CD14-positive monocyte (primary cell): ENCODE data around the gene PDE11A. TPM values are rescaled to one million over a fixed set of nuclear protein-coding genes. Genes with fewer than 3 reads are reported as not detected.

ENCODE experiments used
- DNase-seq, 3 donors: peaks; one replicate each; pipeline ENCODE4 v3.0.0-alpha.2; 2011 to 2022
- H2AFZ ChIP-seq: 2 replicates; pipeline ENCODE4 v1.6.0; 2012; ENCODE audit warnings: mild to moderate bottlenecking, low read depth, low read length, inconsistent platforms; ENCODE audit not compliant: insufficient read depth, poor library complexity, severe bottlenecking
- H3K27ac ChIP-seq, 2 donors: 1 replicate in 1 of 2; 2 replicates in 1 of 2; pipeline ENCODE4 v1.5.1; 2012 to 2013; ENCODE audit warnings: low read length in 2 of 2, control low read depth in 1 of 2, inconsistent platforms in 1 of 2, low read depth in 1 of 2, mild to moderate bottlenecking in 1 of 2
- H3K27me3 ChIP-seq, 2 donors: one replicate each; pipeline versions ENCODE4 v1.6.0 to v1.6.1; 2011 to 2013; ENCODE audit warnings: low read length in 2 of 2; ENCODE audit not compliant: control insufficient read depth in 2 of 2, insufficient read depth in 2 of 2
- H3K36me3 ChIP-seq, 2 donors: replicated peaks in 1 of 2; 1 replicate in 1 of 2; 2 replicates in 1 of 2; pipeline versions ENCODE4 v1.5.1 to v1.6.1; 2012 to 2013; ENCODE audit warnings: low read length in 2 of 2, control low read depth in 1 of 2, inconsistent platforms in 1 of 2, mild to moderate bottlenecking in 1 of 2; ENCODE audit not compliant: insufficient read depth in 2 of 2, control insufficient read depth in 1 of 2
- H3K4me1 ChIP-seq, 2 donors: 1 replicate in 1 of 2; 2 replicates in 1 of 2; pipeline versions ENCODE4 v1.5.1 to v1.6.1; 2012 to 2013; ENCODE audit warnings: low read length in 2 of 2, control low read depth in 1 of 2, inconsistent platforms in 1 of 2, mild to moderate bottlenecking in 1 of 2, moderate library complexity in 1 of 2; ENCODE audit not compliant: insufficient read depth in 2 of 2, control insufficient read depth in 1 of 2
- H3K4me2 ChIP-seq: replicated peaks from 2 replicates; pipeline ENCODE3; 2012; ENCODE audit warnings: low read length, moderate library complexity, mild to moderate bottlenecking; ENCODE audit not compliant: poor library complexity, severe bottlenecking; ENCODE audit errors: extremely low read depth
- H3K4me3 ChIP-seq, 3 experiments: fragments of 200-600 bp in 1 of 3; sonication (generic) in 1 of 3; replicated peaks in 1 of 3; 1 replicate in 2 of 3; 2 replicates in 1 of 3; pipeline ENCODE4 v1.5.1; 2011 to 2013; ENCODE audit warnings: low read length in 3 of 3, mild to moderate bottlenecking in 3 of 3, control low read depth in 2 of 3, low read depth in 2 of 3, inconsistent platforms in 1 of 3, moderate library complexity in 1 of 3
- H3K79me2 ChIP-seq: 2 replicates; pipeline ENCODE4 v1.6.0; 2012; ENCODE audit warnings: mild to moderate bottlenecking, control low read depth, inconsistent platforms, low read length, moderate library complexity; ENCODE audit not compliant: insufficient read depth
- H3K9ac ChIP-seq: 2 replicates; pipeline ENCODE4 v1.6.0; 2017; ENCODE audit warnings: low read length, mild to moderate bottlenecking; ENCODE audit not compliant: insufficient read depth, poor library complexity, severe bottlenecking
- H3K9me3 ChIP-seq, 2 donors: replicated peaks in 1 of 2; 1 replicate in 1 of 2; 2 replicates in 1 of 2; pipeline versions ENCODE4 v1.5.1 to v1.6.1; 2012 to 2013; ENCODE audit warnings: low read length in 2 of 2, control low read depth in 1 of 2; ENCODE audit not compliant: control insufficient read depth in 1 of 2, insufficient read depth in 1 of 2
- H4K20me1 ChIP-seq: 2 replicates; pipeline ENCODE4 v1.6.0; 2012; ENCODE audit warnings: mild to moderate bottlenecking, low read length, control low read depth, moderate library complexity; ENCODE audit not compliant: insufficient read depth
- H3K27ac Mint-ChIP-seq, 7 donors: one replicate each; pipeline ENCODE4 v1.8.0; 2020; ENCODE audit warnings: mild to moderate bottlenecking in 7 of 7, mixed read lengths in 7 of 7, moderate library complexity in 6 of 7, inconsistent platforms in 2 of 7
- H3K27me3 Mint-ChIP-seq, 3 donors: one replicate each; pipeline ENCODE4 v1.8.0; 2021 to 2022; ENCODE audit warnings: low read depth in 3 of 3, mild to moderate bottlenecking in 3 of 3, mixed read lengths in 3 of 3, moderate library complexity in 3 of 3, inconsistent platforms in 1 of 3
- H3K36me3 Mint-ChIP-seq, 2 donors: one replicate each; pipeline ENCODE4 v1.8.0; 2020; ENCODE audit warnings: mixed read lengths in 2 of 2, inconsistent platforms in 1 of 2, mild to moderate bottlenecking in 1 of 2
- H3K4me1 Mint-ChIP-seq: one replicate; pipeline ENCODE4 v1.8.0; 2020; ENCODE audit warnings: mild to moderate bottlenecking, mixed read lengths
- H3K4me3 Mint-ChIP-seq, 2 donors: one replicate each; pipeline ENCODE4 v1.8.0; 2020; ENCODE audit warnings: mild to moderate bottlenecking in 2 of 2, mixed read lengths in 2 of 2, moderate library complexity in 1 of 2
- H3K9me3 Mint-ChIP-seq, 7 donors: one replicate each; pipeline ENCODE4 v1.8.0; 2020 to 2022; ENCODE audit warnings: mixed read lengths in 7 of 7, mild to moderate bottlenecking in 6 of 7, moderate library complexity in 6 of 7, inconsistent platforms in 2 of 7
- WGBS: methylation state at CpG from one replicate; pipeline ENCODE4 v1.1.5; 2013; ENCODE audit warnings: missing lambda C conversion rate; ENCODE audit not compliant: insufficient coverage; 5-methylcytosine and 5-hydroxymethylcytosine counted together
- intact Hi-C, 2 donors: fragments of 100-400 bp; cut with micrococcal nuclease; formaldehyde crosslinking; loops; one replicate each; pipeline versions ENCODE4 v1.15.0 to v1.15.1; 2023
- polyA plus RNA-seq, 3 donors: library from polyadenylated mRNA; depleted of rRNA in 1 of 3; unstranded in 2 of 3; stranded (reverse) in 1 of 3; fragments of 300-500 nt in 2 of 3; fragments of >200 nt in 1 of 3; fragmentation: Illumina TruSeq in 2 of 3; gene quantifications; 1 replicate in 2 of 3; 2 replicates in 1 of 3; pipeline ENCODE4 v1.2.3, GENCODE V29; 2012 to 2021
- TF ChIP-seq, protein P1 (sequence below): fragments of 200-600 bp; IDR thresholded peaks from one replicate; pipeline ENCODE4 v1.8.0; 2022; ENCODE audit warnings: antibody characterized with exemption, mild to moderate bottlenecking

Gene PDE11A
- polyA plus RNA-seq, 3 donors = not detected

DNA sequence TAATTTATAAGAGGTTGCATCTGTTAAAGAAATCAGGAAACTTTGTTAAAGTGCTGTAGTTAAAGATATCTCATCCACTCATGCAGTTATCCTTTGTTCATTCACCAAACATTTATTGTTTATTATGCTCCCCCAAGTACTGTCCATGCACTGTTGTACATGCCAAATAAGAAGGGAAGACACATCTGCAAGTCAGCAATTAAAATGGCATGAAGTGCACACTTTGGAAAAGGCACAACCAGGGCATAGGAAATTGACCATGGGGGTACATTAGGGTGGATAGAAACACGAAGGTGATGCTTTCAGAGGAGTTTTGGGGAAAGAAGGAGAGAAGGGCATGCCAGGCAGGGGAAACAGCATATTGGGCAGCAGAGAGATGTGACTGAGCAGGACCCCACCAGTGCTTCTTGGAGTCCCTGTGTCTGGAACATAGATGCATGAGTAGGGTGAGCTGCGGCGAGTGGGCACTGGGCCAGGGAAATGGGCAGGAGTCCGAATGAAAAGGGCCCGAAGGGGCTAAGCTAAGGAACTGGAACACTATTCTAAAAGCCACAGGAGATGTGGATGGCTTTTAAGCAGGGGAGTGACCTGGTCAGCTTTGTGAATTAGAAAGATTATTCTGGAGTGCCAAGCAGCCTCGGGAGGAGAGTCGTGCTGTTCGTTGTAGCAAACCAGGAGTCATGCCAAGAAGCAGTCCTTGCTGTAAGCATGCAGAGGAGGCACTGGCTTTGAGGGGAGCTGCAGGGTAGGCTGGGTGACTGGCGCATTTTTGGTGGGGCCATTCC lies 363.7 kb downstream of the PDE11A start:
- H3K9ac ChIP-seq = no peak overlapping the region
- H3K4me1 ChIP-seq = no peaks in the 10 kb centered on the region
- H3K9me3 ChIP-seq = no peaks in the 10 kb centered on the region
- H3K36me3 ChIP-seq = no peaks in the 10 kb centered on the region
- H4K20me1 ChIP-seq = no peaks in the 10 kb centered on the region
- no peaks in the 10 kb centered on the region for H3K27me3 ChIP-seq
- H3K27me3 Mint-ChIP-seq = no peaks in the 10 kb centered on the region
- no peaks in the 10 kb centered on the region for H3K36me3 Mint-ChIP-seq
- no peak overlapping the region for H2AFZ ChIP-seq
- H3K27ac Mint-ChIP-seq = no peak overlapping the region
- no peak overlapping the region for H3K4me3 Mint-ChIP-seq
- no peak overlapping the region for H3K4me3 ChIP-seq
- H3K4me1 Mint-ChIP-seq = no peaks in the 10 kb centered on the region
- intact Hi-C loops = no loop called here
- no peaks in the 10 kb centered on the region for H3K79me2 ChIP-seq
- DNase-seq = no peak
- H3K4me2 ChIP-seq = no peak overlapping the region
- H3K27ac ChIP-seq = no peak overlapping the region
- no peaks in the 10 kb centered on the region for H3K9me3 Mint-ChIP-seq
- 81% methylated on average over 9 of the region's 9 CpGs for WGBS
- TF ChIP-seq, protein P1, sequence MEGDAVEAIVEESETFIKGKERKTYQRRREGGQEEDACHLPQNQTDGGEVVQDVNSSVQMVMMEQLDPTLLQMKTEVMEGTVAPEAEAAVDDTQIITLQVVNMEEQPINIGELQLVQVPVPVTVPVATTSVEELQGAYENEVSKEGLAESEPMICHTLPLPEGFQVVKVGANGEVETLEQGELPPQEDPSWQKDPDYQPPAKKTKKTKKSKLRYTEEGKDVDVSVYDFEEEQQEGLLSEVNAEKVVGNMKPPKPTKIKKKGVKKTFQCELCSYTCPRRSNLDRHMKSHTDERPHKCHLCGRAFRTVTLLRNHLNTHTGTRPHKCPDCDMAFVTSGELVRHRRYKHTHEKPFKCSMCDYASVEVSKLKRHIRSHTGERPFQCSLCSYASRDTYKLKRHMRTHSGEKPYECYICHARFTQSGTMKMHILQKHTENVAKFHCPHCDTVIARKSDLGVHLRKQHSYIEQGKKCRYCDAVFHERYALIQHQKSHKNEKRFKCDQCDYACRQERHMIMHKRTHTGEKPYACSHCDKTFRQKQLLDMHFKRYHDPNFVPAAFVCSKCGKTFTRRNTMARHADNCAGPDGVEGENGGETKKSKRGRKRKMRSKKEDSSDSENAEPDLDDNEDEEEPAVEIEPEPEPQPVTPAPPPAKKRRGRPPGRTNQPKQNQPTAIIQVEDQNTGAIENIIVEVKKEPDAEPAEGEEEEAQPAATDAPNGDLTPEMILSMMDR = no peak

DNA sequence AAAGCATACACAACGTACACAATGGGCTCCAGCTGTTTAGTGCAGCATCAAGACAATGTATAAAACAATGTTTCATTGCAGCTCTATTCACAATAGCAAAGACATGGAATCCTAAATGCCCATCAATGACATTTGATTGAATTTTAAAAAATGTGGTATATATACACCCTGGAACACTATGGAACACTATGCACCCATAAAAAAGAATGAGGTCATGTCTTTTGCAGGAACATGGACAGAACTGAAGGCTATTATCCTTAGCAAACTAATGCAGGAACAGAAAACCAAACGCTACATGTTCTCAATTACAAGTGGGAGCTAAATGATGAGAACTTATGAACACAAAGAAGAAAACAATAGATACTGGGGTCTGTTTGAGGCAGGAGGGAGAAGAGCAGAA lies 364.5 kb downstream of the PDE11A start:
- no peaks in the 10 kb centered on the region for H4K20me1 ChIP-seq
- WGBS = no CpG with 5 or more reads among the region's 2 CpGs
- no peak overlapping the region for H3K27ac ChIP-seq
- Mint-ChIP-seq H3K4me3 (no peak overlapping the region), H3K27ac (no peak overlapping the region), H3K36me3 (no peaks in the 10 kb centered on the region), H3K4me1 (no peaks in the 10 kb centered on the region), H3K27me3 (no peaks in the 10 kb centered on the region), H3K9me3 (no peaks in the 10 kb centered on the region)
- H3K36me3 ChIP-seq = no peaks in the 10 kb centered on the region
- H3K79me2 ChIP-seq = no peaks in the 10 kb centered on the region
- H3K4me2 ChIP-seq = no peak overlapping the region
- no peak for DNase-seq
- H3K4me1 ChIP-seq = no peaks in the 10 kb centered on the region
- intact Hi-C loops = no loop called here
- TF ChIP-seq, protein P1 = no peak
- H2AFZ ChIP-seq = no peak overlapping the region
- no peaks in the 10 kb centered on the region for H3K9me3 ChIP-seq
- H3K27me3 ChIP-seq = no peaks in the 10 kb centered on the region
- no peak overlapping the region for H3K9ac ChIP-seq
- H3K4me3 ChIP-seq = no peak overlapping the region
